Endodermal cell (in vitro differentiated cells): ENCODE results near the gene MYLK3. TPM values are rescaled to one million over a fixed set of nuclear protein-coding genes. Genes with fewer than 3 reads are reported as not detected.

ENCODE experiments used
- DNase-seq: peaks from one replicate; pipeline ENCODE4 v3.0.0-alpha.2; 2017
- H3K27ac ChIP-seq: 2 replicates; pipeline ENCODE4 v1.5.1; 2013; ENCODE audit warnings: mild to moderate bottlenecking, low read depth, low read length, moderate library complexity
- H3K27me3 ChIP-seq: 2 replicates; pipeline ENCODE4 v1.6.1; 2013; ENCODE audit warnings: mild to moderate bottlenecking, low read length, moderate library complexity; ENCODE audit not compliant: insufficient read depth, control insufficient read depth, poor library complexity, severe bottlenecking
- H3K36me3 ChIP-seq: 2 replicates; pipeline ENCODE4 v1.7.0; 2013; ENCODE audit warnings: mild to moderate bottlenecking, low read length, moderate library complexity; ENCODE audit not compliant: control insufficient read depth, insufficient read depth
- H3K4me1 ChIP-seq: one replicate; pipeline ENCODE4 v1.7.0; 2013; ENCODE audit warnings: low read length; ENCODE audit not compliant: control insufficient read depth, insufficient read depth
- H3K4me3 ChIP-seq: 2 replicates; pipeline ENCODE4 v1.5.1; 2013; ENCODE audit warnings: mild to moderate bottlenecking, low read length, moderate library complexity
- H3K9ac ChIP-seq: 2 replicates; pipeline ENCODE4 v1.6.1; 2013; ENCODE audit warnings: mild to moderate bottlenecking, low read length, moderate library complexity; ENCODE audit not compliant: poor library complexity, severe bottlenecking; ENCODE audit errors: extremely low read depth
- H3K9me3 ChIP-seq: 2 replicates; pipeline ENCODE4 v1.6.1; 2013; ENCODE audit warnings: mild to moderate bottlenecking, low read length, moderate library complexity; ENCODE audit not compliant: control insufficient read depth
- H3K27ac Mint-ChIP-seq: 2 replicates; pipeline ENCODE4 v1.8.0; 2020; ENCODE audit warnings: mixed read lengths
- H3K27me3 Mint-ChIP-seq: 2 replicates; pipeline ENCODE4 v1.8.0; 2021; ENCODE audit warnings: mild to moderate bottlenecking, mixed read lengths; ENCODE audit not compliant: insufficient read depth
- H3K36me3 Mint-ChIP-seq: 2 replicates; pipeline ENCODE4 v1.8.0; 2020; ENCODE audit warnings: low read depth, mixed read lengths
- H3K4me1 Mint-ChIP-seq: 2 replicates; pipeline ENCODE4 v1.8.0; 2020; ENCODE audit warnings: mixed read lengths
- H3K4me3 Mint-ChIP-seq: 2 replicates; pipeline ENCODE4 v1.8.0; 2020; ENCODE audit warnings: mild to moderate bottlenecking, moderate library complexity, mixed read lengths
- H3K9me3 Mint-ChIP-seq: 2 replicates; pipeline ENCODE4 v1.8.0; 2020; ENCODE audit warnings: mild to moderate bottlenecking, mixed read lengths
- WGBS, 2 experiments: methylation state at CpG; one replicate each; pipeline versions ENCODE4 v1.1.5 to v1.1.7; 2013; ENCODE audit warnings: missing lambda C conversion rate in 2 of 2, mixed read lengths in 1 of 2; ENCODE audit not compliant: insufficient coverage in 1 of 2, insufficient read length in 1 of 2; 5-methylcytosine and 5-hydroxymethylcytosine counted together
- total RNA-seq, 2 donors: library from RNA; stranded (reverse); fragmentation: NEBNext Ultra II Directional in 1 of 2; extraction: Animal tissue kit (Norgen Biotek cat#: 25700) in 1 of 2; gene quantifications; 2 replicates in 1 of 2; 3 replicates in 1 of 2; pipeline ENCODE4 v1.2.1, GENCODE V29; 2021
- TF ChIP-seq, protein P1 (sequence below): fragments of 200-600 bp; sonication (generic); conservative IDR thresholded peaks from 2 replicates; pipeline ENCODE4 v1.5.0; 2021; ENCODE audit warnings: antibody characterized with exemption, mild to moderate bottlenecking

The MYLK3 gene
- total RNA-seq, 2 donors from 2014 or later: 2.3 to 4.0 TPM

DNA sequence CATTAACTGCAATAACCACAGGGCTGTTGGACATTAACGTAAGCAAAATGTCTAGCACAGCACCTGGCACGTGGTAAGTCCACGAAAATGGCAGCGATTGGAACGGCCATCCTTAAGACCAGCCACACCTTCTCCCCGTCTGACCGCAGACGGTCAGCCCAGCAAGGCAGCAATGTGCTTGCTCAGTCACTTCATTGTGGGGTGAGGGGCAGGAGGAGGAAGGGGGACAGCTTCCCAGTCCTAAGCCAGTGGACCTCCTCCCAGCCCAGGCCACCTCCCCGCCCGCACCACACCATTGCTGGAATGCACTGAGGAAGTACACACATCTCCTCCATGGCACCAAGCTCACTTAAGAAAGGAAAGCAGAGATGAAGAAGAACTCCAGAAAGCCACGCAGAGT lies 8.6 kb upstream of the MYLK3 start:
- Mint-ChIP-seq H3K4me3 (no peak overlapping the region), H3K27me3 (no peaks in the 10 kb centered on the region), H3K36me3 (no peaks in the 10 kb centered on the region), H3K9me3 (no peaks in the 10 kb centered on the region), H3K27ac (no peak overlapping the region), H3K4me1 (peaks cover 30% of the 10 kb centered on the region)
- no peak for DNase-seq
- H3K9me3 ChIP-seq: no peaks in the 10 kb centered on the region
- H3K4me3 ChIP-seq: no peak overlapping the region
- TF ChIP-seq, protein P1, sequence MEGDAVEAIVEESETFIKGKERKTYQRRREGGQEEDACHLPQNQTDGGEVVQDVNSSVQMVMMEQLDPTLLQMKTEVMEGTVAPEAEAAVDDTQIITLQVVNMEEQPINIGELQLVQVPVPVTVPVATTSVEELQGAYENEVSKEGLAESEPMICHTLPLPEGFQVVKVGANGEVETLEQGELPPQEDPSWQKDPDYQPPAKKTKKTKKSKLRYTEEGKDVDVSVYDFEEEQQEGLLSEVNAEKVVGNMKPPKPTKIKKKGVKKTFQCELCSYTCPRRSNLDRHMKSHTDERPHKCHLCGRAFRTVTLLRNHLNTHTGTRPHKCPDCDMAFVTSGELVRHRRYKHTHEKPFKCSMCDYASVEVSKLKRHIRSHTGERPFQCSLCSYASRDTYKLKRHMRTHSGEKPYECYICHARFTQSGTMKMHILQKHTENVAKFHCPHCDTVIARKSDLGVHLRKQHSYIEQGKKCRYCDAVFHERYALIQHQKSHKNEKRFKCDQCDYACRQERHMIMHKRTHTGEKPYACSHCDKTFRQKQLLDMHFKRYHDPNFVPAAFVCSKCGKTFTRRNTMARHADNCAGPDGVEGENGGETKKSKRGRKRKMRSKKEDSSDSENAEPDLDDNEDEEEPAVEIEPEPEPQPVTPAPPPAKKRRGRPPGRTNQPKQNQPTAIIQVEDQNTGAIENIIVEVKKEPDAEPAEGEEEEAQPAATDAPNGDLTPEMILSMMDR: no peak
- WGBS, 2 experiments: 94 to 97% methylated on average over 6 to 11 of the region's 11 CpGs
- H3K9ac ChIP-seq: no peak overlapping the region
- H3K4me1 ChIP-seq: peaks cover 14% of the 10 kb centered on the region
- H3K27me3 ChIP-seq: no peaks in the 10 kb centered on the region
- no peaks in the 10 kb centered on the region for H3K36me3 ChIP-seq
- H3K27ac ChIP-seq: no peak overlapping the region

DNA sequence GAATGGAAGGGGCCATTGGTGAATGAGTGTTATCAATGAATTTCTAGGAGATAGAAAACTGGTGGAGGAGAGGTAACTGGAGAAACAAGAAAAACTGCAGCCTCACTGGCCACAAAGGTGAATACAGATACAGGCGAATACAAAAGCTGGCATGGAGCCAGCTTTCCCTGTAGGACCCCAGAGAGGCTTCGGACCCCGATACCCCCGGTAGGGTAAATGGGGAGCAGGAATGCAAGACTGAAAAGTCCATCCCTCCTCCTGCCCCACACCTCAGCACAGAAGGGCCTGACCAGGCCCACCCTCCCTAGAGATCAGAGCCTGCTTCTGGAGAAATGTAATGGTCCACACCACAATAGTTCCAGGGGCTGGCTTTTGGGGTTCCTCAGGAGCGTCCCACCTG lies 4.9 kb upstream of the MYLK3 start:
- Mint-ChIP-seq H3K4me3 (no peak overlapping the region), H3K27ac (no peak overlapping the region), H3K4me1 (peaks cover 28% of the 10 kb centered on the region), H3K27me3 (no peaks in the 10 kb centered on the region), H3K36me3 (no peaks in the 10 kb centered on the region), H3K9me3 (no peaks in the 10 kb centered on the region)
- 90% methylated on average over 5 of the region's 5 CpGs; no CpG with 5 or more reads in 1 of the 2 experiments for WGBS, 2 experiments
- H3K27me3 ChIP-seq: no peaks in the 10 kb centered on the region
- TF ChIP-seq, protein P1: no peak
- H3K4me3 ChIP-seq: no peak overlapping the region
- no peak overlapping the region for H3K27ac ChIP-seq
- no peak for DNase-seq
- H3K9ac ChIP-seq: no peak overlapping the region
- no peaks in the 10 kb centered on the region for H3K36me3 ChIP-seq
- H3K9me3 ChIP-seq: no peaks in the 10 kb centered on the region
- H3K4me1 ChIP-seq: peaks cover 14% of the 10 kb centered on the region

DNA sequence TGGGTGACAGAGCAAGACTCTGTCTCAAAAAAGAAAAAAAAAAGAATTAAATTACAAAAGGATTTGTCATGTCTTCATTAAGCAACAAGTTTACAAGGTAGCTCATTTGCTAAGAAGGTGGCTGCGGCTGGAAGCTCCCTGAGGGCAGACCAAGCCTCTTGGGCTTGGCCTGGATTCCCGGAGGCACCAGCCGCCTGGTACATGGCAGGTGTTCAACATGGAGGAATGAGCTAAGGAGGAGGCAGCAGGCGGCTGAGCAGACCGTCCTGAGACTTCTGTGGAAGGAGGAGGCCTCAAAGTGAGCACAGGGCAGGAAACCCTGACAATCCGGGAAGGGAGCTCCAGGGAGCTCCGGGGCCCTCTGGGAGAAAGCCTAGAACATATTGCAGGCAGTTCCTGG lies 3.2 kb upstream of the MYLK3 start:
- Mint-ChIP-seq H3K4me1 (peaks cover 24% of the 10 kb centered on the region), H3K9me3 (no peaks in the 10 kb centered on the region), H3K36me3 (no peaks in the 10 kb centered on the region), H3K27me3 (no peaks in the 10 kb centered on the region), H3K4me3 (no peak overlapping the region), H3K27ac (no peak overlapping the region)
- peaks cover 4% of the 10 kb centered on the region for H3K4me1 ChIP-seq
- TF ChIP-seq, protein P1: no peak
- no peak for DNase-seq
- WGBS, 2 experiments: 90 to 94% methylated on average over 5 to 7 of the region's 7 CpGs
- H3K9me3 ChIP-seq: no peaks in the 10 kb centered on the region
- no peak overlapping the region for H3K27ac ChIP-seq
- no peaks in the 10 kb centered on the region for H3K27me3 ChIP-seq
- no peak overlapping the region for H3K9ac ChIP-seq
- no peaks in the 10 kb centered on the region for H3K36me3 ChIP-seq
- H3K4me3 ChIP-seq: no peak overlapping the region
